ENCODE data around the gene GRID1.
"Not testable (repeated sequence)": the region's sequence is repeated elsewhere in the genome, so short reads cannot be mapped to it uniquely, and the experiment has no call there.

Gene GRID1

GRCh38 chr10:85997544-85997943 lies 369.1 kb downstream of the GRID1 start:
- DNase-seq (ENCODE audit: low read depth in 2 of 2), result no peak

- no peak for DNase-seq (ENCODE audit: low read depth in 2 of 2)
These were observed 370.8 kb downstream of the GRID1 start for GRCh38 chr10:85995791-85996190.

- no peak for DNase-seq (ENCODE audit: low read depth in 2 of 2)
These were observed 372.6 kb downstream of the GRID1 start for GRCh38 chr10:85993840-85994507.

- no peak for DNase-seq (ENCODE audit: low read depth in 2 of 2)
These were observed 373.5 kb downstream of the GRID1 start for GRCh38 chr10:85993140-85993539.

- DNase-seq (ENCODE audit: low read depth in 2 of 2), result no peak
These were observed 374.3 kb downstream of the GRID1 start for GRCh38 chr10:85992324-85992723.

DNA sequence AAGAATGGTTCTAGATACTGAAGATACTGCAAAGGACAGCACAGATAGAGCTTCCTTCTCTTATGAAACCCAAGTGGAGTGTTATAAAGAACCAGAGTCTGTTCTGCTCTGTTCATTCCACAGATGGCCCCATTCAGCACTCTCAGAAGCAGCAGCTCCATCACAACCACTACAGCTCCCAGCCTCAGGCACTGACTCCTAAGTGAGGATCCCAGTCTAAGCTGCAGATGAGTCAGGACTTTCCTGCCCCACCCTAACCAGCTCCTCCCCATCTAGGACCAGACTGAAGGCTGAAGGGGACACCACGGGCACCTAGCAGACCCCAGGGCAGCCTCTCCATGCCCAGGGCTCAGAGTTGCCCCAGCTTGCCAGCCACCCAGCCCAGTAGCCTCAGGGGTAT lies 379.8 kb downstream of the GRID1 start:
- DNase-seq (ENCODE audit: low read depth in 2 of 2), result no peak

DNA sequence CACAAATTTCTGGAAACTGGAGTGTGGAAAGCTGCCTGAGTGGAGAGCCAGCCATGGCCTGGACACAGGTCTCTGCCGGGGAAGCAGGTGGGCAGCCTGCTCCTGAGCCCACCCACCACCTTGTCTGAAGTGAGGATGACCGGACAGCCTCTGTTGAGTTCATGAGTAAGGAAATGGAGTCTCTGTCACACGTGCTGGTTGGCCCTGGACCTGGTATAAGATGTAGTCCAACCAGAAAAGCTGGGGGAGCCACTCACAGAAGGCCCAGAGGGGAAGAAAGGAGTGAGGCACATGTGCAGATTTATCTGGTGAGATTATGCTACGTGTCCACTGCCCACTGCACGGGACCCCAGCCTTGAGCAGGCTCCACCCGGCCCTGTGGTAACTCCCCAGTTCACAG lies 383.5 kb downstream of the GRID1 start:
- no peak for DNase-seq (ENCODE audit: low read depth in 2 of 2)

- DNase-seq (ENCODE audit: low read depth in 2 of 2), result no peak
These were observed 387.0 kb downstream of the GRID1 start for GRCh38 chr10:85979598-85979997.

DNA sequence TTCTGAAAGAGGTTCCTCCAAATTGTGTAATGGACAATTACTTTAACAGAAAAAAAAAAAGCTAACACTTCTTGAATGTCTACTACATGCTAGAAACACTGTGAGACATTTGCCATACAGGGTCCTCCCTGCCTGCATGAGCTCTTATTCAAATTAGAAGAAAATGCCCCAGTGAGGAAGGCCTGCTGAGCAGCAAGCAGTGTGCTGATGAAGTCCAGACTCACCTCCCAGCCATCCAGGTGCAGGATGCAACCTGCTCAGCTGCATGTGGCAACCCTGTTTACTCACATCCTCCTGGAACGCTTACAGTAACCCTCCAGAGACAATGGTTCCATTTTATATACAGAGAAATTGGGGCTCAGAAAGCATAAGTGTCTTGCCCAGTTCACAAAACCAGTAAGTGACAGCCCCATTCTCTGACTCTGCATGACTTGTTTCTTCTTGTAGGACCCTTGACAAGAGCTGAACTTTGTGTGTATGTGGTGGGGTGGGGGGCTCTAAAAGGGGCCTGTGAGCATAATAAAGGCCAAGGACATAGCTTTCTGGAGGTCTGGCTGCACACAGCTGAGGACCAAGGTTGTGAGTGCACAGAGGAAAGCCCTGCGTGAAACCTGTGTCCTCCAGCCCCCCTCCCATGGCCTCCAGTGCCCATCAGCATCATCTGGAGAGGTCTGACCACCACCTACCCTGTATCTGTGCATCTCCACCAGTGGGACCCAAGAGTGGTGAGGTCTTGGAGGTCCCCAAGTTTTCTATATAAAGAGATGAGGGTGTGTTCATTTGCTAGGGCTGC lies 387.8 kb downstream of the GRID1 start:
- DNase-seq (ENCODE audit: low read depth in 2 of 2), result no peak

- DNase-seq (ENCODE audit: low read depth in 2 of 2), result no peak
These were observed 389.0 kb downstream of the GRID1 start for GRCh38 chr10:85977642-85978041.

DNA sequence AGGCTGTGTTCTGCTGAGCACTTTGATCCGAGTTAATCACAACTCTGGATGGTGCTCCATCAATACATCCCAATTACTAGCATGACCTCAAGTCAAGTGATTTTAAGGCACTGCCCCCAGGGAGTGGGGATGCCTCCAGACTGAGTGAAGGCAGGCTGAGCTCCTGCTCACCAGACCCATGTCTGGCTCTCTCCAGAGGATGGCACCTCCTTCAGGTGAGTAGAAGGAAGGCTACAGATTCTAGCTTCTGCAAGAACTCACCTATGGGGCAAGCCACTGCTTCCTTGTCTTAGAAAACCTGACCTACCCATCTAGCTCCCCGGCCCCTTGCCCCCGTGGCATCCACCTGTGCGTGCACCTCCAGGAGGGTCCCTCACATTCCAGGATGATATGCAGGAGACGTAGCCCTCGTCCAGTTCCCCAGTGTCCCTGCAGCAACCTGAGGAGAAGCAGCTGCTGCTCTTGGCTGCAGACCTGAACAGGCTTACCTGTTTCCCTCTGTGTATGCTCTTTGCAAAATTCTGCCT lies 390.3 kb downstream of the GRID1 start:
- DNase-seq (ENCODE audit: low read depth in 2 of 2), result no peak

DNA sequence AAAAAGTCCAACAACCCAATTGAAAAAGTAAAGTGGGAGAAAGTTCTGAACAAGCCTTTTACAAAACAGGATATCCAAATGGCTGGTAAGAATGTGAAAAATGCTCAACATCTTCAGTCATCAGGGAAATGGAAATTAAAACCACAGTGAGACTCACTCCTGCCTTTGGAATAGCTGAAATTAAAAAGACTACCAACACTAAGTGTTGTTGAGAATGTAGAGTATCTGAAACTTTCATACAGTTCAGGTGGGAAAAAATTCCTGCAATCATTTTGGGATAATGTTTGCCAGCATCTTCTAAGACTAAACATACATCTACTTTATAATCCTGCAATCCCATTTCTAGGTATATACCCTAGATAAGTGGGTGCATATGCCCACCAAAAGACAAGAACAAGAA lies 395.1 kb downstream of the GRID1 start:
- DNase-seq (ENCODE audit: low read depth in 2 of 2), result no peak

- DNase-seq (ENCODE audit: low read depth in 2 of 2), result no peak
These were observed 399.0 kb downstream of the GRID1 start for GRCh38 chr10:85967594-85967993.

DNA sequence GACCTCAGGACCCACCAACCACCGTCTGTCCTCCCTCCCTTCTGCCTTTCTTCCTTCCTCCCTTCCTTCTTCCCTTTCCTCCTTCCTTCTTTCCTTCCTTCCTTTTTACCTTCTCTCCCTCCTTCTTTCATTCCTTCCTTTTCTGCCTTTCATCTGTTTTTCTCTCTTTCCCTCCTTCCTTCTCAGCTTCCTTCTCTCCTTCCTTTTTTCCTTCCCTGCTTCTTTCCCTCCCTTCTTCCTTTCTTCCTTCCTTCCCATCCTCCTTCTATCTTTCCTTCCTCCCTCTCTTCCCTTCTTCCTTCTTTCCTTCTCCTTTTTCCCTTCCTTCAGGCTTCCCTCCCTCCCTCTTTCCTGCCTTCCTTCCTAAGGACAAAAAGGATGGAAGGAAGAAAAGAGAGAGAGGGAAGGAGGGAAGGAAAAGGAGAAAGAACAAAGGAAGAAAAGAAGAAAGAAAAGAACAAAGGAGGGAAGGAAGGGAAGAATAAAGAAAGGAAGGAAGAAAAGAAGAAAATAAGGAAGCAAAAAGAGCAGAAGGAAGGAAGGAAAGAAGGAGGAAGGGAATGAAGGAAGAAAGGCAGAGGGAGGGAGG lies 405.0 kb downstream of the GRID1 start:
- no peak for DNase-seq (ENCODE audit: low read depth in 2 of 2)

- no peak for DNase-seq (ENCODE audit: low read depth in 2 of 2)
These were observed 405.5 kb downstream of the GRID1 start for GRCh38 chr10:85961073-85961472.

DNA sequence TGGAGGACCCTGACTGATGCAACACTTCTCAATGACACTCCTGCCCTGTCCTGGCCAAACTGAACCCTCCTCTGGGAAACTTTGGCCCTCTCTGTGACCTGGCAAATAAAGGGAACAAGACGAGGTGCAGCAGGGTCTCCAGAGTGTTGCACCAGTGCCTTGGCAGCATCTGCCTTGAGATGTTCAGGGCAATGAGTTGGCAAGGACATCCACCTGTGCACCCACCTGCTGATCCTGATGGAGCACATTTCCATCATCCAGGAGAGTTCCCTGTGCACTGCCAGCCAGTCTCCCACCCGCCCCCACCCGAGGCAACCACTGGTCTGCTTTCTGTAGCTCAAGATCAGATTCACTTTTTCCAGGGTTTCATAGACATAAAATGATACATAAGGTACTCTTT lies 407.4 kb downstream of the GRID1 start:
- DNase-seq (ENCODE audit: low read depth in 2 of 2), result no peak

GRCh38 chr10:85950921-85951320 lies 415.7 kb downstream of the GRID1 start:
- DNase-seq (ENCODE audit: low read depth in 2 of 2), result no peak

DNA sequence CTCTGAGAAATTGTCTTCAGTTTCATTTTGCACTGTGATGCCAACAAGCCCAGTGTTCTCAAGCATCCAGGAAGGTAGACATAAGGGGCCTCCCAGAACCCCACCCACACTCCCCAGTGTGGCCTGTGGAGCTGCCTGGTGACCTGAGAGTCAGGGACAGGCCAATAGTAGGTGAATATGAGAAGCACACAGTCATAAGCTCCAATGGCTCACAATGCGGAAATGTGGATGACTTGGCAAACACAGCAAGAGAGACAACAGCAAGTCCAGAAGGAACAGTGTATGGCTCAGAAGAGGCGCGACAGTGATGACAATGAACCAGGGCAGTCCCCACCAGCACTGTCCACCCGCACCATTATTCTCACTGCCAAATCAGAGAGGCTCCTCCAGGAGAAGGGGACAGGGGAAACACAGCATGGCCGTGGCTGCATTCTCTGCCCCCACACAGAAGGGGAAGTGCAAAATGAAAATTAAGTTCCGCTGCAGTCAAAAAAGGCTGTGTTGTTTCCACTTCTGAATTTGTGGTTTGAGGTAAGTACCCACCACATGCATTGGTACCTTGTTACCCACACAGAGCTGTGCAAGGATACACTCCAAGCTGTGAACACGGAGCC lies 419.8 kb downstream of the GRID1 start:
- DNase-seq (ENCODE audit: low read depth in 2 of 2), result no peak

DNA sequence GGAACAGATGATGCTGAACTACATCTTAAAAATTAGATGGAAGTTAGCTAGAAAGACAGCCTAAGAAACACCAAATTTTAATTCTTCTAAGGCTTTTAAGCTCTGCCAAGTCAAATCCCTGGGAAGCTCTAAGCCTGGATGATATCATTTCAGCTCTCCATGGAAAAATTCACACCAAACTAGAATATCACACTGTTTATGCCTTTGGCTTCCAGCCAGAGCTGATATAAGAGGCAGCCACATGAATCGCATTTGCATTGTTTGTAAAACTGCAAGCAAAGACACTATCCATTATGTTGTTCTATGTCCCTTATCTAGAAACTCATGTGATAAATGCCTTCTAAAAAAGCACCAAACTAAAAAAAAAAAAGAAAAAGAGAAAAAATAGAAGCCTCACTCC lies 430.4 kb downstream of the GRID1 start:
- no peak for DNase-seq (ENCODE audit: low read depth in 2 of 2)

DNA sequence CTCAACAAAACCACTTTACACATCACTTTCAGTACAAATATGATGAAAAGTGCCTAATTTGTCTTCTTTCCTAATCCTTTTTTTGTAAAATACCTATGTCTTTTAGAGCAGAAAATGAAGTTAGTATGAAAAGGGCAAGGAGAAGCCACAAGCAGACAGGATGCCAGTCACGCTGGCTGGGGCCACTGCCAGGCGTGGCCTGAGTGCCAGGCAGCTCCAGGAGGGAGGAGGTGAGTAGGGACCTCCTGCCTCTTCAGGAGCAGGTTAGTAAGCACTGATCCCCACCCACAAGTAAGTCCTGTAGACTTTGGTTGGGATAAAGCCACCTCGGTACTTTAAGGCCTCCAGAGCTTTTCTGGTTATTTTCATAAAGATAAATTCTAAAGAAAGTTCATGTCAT lies 432.0 kb downstream of the GRID1 start:
- no peak for DNase-seq (ENCODE audit: low read depth in 2 of 2)

- not testable (repeated sequence) for DNase-seq (ENCODE audit: low read depth in 2 of 2)
These were observed 436.6 kb downstream of the GRID1 start for GRCh38 chr10:85929993-85930392.

DNA sequence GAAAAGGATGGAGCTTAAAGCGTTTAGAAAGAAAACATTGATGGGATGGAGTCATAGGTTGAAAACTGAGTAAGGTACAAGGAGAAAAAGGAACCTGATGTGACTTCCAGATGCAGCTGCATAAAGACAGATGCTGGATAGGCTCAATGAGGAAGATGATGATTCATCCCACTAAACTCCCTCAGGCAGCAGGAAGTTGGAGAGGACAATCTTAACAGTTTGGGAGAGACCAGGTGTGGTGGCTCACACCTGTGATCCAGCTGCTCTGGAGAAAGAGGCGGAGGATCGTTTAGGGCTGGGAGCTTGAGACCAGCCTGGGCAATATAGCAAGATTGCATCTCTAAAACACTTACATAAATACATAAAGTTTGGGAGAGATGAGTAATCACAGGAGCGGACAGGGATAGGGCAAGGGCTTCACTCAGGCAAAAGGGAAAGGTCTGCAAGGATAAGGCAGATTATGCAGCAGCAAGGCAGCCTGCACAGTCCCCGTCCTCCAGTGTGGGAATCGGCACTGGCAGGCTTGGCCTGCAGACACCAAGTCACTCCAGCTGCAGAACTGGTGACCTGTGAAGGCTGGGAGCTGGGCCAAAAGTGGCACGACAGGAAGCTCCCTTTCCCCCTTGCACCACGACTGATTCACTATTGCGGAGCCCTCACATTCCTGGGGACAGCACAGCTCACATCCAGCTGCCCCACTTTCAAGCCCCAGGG lies 438.5 kb downstream of the GRID1 start:
- no peak for DNase-seq (ENCODE audit: low read depth in 2 of 2)
